HG03159 (cell line): Measurements from ENCODE around the gene UBA7.
"Not testable (repeated sequence)": the region's sequence is repeated elsewhere in the genome, so short reads cannot be mapped to it uniquely, and the experiment has no call there.

Source experiments
- ATAC-seq: cut with Tn5 transposase; IDR thresholded peaks from one replicate; pipeline ENCODE4 v1.9.1; 2021; ENCODE audit warnings: mild to moderate bottlenecking, moderate library complexity; ENCODE audit not compliant: unreplicated experiment

The UBA7 gene

DNA sequence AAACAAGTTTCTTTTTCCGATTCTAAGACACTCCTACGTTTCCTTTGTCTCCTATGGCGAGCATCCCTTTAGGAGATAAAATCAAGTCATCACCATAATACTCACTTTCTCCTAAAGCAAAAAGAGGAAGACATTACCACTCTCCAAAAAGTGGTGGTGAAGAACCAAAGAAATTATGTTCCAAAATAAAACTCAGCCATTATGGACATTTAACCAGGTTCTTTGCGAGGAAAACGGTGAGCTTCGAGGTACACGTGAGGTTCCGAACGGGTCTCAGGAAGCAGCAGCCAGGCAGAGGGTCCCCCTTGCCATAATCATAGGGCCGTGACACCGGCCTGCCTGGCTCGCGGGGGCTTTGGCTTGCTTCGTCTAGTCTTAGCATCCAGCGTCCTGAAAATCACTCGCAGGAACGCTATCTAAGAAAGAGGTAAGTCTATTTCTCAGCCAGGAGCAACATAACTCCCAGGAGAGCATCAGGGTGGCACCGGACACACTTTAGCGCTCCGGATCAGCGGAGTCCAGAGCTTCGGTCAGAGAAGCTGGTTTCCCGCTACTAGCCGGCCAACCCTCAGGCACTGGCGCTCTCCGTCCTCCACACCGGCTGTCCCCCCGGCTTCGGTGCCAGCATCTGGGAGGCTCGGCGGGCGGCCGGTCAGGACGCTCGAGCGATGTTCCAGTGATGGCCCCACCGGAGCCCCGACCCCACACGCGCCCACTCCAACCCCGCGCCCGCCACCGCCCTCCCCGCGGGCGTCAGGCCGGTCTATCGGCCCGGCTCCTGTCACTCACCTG is 28.0 kb downstream of the UBA7 start:
- ATAC-seq: peak; percentile 40

DNA sequence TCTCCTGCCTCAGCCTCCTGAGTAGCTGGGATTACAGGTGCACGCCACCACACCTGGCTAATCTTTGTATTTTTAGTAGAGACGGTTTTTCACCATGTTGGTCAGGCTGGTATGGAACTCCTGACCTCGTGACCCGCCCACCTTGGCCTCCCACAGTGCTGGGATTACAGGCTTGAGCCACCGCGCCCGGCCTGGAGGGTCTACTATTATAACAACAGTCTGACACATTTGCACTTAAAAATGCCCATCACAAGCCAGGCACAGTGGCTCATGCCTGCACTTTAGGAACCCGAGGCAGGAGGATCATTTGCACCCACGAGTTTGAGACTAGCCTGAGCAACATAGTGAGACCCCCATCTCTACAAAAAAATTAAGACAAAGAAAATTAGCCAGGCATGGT is 31.5 kb downstream of the UBA7 start:
- not testable (repeated sequence) for ATAC-seq

DNA sequence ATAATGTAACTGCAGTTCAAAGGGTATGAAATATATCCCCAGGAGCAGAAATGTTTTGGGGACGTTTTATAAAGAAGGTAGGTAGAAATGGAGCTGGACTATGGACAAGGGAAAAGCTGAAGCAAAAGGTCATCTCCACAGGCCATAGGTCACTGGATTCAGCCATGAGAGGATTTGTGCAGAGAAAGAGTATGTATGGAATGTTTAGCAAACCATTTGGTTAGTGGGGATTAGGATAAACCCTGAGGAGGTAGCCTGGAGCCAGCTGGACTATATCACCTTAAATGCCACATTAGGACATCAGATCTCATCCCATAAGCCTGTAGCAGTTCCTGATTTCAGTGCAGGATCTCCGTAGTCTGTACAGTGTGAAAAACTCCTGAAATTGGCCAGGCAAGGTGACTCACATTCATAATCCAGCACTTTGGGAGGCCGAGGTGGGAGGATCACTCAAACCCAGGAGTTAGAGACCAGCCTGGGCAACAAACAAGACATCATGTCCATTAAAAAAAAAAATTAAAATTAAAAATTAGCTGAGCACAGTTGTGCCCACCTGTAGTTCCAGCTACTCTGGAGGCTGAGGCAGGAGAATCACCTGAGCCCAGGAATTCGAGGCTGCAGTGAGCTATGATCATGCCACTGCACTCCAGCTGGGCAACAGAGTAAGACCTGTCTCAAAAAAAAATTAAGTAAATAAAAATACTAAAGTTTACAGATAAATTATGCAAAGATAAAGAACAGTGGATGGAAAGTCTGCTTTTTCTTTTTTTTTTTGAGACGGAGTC is 32.1 kb downstream of the UBA7 start:
- ATAC-seq: no peak

DNA sequence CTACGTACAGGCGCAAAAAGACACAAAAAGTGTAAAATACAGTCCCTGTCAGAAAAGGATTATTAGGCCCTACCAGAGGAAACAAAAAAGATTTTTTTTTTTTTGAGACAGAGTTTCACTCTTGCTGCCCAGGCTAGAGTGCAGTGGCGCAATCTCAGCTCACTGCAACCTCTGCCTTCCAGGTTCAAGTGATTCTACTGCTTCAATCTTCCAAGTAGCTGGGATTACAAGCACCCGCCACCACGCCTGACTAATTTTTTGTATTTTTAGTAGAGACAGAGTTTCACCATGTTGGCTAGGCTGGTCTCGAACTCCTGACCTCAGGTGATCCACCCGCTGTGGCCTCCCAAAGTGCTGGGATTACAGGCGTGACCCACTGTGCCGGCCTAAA is 32.8 kb downstream of the UBA7 start:
- ATAC-seq: not testable (repeated sequence)

DNA sequence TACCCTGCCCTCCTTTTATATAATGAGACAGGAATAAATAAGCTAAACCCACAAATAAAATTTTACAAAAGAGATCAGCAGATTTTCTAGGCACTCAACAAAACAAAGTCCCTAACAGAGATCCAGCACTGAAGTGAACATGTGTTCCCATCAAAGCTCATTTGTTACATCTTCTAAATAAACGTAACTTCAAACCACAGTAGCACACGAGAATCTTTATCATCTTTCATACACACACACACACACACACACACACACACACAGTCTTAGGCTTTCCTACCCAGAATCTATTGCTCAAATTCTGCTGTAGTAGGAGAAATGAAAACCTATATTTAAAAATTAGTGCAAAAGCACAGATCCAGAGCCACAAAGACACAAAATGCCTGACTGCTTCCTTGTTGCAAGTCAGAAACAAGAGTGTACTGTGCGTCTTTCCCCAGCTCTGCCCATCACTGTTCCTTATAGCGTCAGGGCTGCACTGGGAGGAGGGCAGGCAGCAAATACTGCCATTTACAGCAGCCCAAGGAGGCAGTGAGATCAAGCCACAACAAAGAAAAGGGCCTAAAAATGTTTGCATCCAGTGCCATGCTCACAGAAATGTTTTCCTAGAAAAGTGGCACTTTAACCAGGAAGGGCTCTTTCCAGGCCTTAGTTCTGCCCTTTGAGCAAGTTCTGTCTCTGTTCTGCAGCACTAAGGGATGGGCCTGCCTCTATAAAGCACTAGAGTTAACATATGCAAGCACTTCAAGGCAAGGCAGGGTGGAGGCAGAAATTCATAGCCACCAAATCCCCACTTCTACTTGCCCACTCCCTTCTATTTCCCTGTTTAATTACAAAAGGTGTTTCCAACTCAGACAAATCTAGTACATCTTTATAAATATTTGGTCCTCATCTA is 33.4 kb downstream of the UBA7 start:
- ATAC-seq: no peak

DNA sequence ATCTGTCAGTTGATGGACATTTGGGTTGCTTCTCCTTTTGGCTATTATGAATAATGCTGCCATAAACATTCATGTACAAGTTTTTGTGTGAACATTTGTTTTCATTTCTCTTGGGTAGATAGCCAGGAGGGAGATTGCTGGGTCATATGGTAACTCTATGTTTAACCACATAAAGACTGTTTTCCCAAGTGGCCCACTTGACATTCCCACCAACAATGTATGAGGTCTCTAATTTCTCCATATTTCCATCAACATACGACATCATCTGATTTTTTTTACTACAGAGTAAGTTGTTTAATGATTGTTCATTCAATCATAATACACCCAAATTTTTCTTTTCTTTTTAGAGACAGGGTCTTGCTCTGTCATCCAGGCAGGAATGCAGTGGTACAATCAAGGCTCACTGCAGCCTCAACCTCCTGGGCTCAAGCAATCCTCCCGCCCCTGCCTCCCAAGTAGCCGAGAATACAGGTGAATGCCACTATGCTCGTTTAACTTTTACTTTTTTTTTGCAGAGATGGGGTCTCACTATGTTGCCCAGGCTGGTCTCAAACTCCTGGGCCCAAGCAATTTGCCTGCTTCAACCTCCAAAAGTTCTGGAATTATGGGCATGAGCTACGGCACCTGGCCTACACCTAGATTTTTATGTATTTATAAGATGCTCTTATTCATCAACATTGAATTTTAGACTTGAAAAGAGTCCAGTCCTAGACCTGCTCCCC is 34.2 kb downstream of the UBA7 start:
- no peak for ATAC-seq

DNA sequence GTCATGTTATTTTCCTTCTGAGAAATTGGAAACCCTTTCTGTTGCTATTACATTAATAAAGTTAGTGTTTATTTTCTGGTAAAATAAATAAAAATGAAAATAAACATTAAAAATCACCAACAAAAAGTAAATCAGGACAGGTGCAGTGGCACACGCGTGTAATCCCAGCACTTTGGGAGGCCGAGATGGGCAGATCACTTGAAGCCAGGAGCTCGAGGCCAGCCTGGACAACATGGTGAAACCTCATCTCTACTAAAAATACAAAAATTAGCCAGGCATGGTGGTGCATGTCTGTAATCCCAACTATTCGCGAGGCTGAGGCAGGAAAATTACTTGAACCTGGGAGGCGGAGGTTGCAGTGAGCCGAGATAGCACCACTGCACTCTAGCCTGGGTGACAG is 37.7 kb downstream of the UBA7 start:
- ATAC-seq: not testable (repeated sequence)

DNA sequence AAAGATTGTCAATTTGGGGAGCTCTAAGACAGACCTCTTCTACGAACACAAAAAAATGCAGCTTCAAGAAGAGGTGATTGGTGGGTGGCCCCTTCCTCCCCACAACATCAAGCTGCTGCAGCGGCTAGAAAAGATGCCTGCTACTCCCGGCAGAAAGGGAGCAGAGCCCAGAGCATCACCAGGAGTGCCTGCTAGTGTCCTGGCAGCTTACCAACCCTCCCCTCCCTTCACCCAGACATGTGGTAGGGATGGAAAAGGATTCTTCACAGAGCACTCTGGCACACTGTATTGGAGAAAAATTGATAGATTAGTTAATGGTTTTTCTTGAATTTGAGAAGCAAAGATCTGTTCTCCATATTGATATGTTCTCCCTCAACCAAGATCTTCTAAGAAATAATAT is 38.2 kb downstream of the UBA7 start:
- no peak for ATAC-seq

DNA sequence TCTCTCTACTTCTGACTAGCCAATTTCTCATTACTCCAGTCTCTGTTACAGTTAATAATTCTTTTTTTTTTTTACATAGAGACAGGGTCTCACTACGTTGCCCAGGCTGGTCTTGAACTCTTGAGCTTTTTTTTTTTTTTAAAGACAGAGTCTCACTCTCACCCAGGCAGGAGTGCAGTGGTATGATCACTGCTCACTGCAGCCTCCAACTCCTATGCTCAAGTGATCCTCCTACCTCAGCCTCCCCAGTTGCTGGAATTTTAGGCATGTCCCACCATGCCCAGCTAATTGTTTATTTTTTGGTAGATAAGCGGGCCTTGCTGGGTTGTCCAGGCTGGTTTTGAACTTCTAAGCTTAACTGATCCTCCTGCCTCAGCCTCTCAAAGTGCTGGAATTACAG is 41.0 kb downstream of the UBA7 start:
- no peak for ATAC-seq

DNA sequence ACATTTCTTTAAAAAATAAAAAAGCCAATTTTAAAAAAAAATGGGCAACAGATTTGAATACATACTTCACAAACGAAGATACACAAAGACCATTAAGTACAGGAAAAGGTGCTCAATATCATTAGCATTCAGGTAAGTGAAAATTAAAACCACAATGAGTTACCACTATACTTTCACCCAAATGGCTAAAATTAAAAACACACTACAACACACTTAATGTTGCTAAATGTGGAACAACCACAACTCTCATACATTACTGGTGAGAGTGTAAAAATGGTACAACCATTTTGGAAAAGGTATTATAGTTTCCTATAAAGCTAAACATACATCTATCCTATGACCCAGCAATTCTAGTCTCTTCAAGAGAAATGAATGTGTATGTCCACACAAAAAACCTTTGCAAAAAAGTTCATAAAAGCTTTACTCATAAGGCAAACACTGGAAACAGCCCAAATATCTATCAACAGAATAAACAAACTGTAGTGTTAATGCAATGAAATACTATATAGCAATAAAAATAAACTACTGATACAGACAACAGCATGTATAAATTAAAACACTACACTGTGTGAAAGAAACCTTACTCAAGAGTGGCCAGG is 42.3 kb downstream of the UBA7 start:
- ATAC-seq: no peak

DNA sequence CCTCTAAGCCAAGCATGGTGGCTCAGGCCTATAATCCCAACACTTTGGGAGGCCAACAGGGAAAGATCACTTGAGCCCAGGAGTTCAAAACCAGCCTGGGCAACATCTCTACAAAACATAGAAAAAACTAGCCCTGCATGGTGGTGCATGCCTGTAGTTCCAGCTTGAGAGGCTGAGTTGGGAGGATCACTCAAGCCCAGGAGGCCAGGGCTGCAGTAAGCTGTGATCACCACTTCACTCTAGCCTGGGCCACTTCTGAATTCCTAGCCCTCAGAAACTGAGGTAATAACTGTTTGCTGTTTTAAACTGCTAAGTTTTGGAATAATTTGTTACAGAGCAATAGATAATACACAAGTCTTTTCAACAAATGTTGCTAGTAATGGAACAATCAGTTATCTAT is 43.8 kb downstream of the UBA7 start:
- no peak for ATAC-seq

DNA sequence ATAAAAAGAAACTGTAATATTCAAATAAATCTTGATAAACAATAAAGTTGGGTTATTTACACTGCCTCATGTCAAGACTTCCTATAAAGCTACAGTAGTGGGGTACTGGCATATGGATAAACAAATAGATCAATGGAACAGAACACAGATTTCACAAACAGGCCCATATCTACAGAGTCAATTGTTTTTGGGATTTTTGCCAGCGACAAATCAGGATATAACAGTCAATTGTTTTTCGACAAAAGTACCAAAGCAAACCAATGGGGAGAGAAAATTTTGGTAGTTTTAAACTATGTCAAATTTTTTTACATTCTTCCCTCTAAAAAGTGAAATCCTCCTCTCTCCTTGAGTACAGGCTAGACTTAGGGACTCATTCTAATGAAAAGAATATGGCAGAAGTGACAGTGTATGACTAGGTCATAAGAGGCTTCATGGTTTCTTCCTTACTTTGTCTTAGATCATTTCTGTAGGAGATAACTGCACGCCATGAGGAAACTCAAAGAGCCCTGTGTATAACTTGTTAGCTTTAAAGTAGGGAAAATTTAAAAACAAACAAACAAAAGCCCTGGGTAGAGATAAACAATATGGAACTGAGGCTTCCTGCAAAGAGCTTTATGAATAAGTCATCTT is 44.4 kb downstream of the UBA7 start:
- no peak for ATAC-seq

DNA sequence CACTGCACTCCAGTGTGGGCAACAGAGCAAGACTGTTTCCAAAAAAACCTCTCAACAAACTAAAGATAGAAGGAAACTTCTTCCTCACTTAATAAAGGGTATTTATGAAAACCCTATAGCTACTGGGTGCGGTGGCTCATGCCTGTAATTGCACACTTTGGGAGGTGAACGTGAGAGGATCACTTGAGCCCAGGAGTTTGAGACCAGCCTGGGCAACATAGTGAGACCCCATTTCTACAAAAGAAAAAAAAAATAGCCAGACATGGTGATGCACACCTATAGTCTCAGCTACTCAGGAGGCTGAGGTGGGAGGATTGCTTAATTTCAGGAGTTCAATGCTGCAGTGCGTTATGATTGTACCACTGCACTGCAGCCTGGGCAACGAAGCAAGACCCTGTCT is 49.8 kb downstream of the UBA7 start:
- no peak for ATAC-seq

DNA sequence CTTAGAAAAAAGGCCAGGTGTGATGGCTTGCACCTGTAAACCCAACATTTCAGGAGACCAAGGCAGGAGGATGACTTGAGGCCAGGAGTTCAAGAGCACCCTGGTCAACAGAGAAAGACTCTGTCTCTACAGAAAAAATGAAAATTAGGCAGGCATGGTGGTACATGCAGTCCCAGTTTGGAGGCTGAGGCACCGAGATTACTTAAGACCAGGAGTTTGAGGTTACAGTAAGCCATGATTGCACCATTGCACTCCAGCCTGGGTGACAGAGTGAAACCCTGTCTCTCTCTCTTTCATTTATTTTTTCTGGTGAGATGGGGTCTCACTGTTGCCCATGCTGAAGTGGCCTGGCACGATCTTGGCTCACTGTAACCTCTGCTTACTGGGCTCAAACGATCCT is 52.1 kb downstream of the UBA7 start:
- no peak for ATAC-seq

DNA sequence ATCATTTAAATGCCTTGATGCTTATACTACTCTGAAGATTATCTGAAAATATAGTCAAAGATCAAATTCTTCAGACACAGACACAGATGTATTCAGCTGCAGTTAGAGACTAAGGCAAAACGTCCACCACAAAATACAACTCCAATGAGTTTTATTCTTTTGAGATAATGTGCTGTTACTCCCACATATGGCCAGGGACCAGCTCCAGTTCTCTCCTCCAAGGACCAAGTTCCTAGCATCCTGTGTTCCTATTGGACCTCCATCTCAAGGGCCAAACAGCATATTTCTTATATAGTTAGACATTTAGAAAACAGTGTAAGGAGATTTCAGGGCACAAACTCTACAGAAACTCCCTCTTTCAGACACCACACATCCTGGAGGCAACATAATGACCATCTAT is 54.5 kb downstream of the UBA7 start:
- ATAC-seq: no peak

DNA sequence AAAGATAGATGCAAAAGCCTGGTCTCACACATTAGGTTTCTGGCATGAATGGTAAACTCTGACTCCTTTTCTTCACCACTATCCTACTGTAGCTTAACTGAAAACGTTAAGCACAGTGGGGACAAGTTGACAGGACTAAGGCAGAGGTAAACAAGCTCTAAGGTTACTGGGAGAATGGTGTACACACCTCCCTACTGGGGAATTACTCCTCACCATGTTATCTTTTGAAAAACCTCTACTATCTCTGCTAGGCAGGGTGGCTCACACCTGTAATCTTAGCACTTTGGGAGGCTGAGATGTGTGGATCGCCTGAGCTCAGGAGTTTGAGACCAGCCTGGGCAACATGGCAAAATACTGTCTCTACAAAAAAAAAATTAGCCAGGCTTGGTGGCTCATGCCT is 56.6 kb downstream of the UBA7 start:
- ATAC-seq: no peak

DNA sequence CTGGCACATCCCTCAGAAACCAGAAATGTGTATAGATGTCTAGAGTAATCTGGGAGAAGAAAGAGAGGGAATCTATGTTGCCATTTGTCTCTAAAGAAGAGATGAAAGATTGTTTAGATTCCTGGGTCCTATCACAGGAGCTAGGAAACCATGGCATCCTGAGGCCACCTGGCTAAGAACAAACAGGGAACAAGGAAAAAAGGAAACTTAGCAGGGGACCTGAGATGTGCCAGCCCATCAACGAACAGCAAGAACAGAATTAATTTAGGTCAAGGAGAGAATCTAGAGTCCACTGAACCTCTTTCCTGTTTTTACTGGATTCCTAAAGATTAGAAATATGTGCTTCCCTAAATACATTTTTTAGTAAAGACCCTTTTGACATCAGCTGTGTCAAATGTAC is 57.7 kb downstream of the UBA7 start:
- ATAC-seq: no peak
